Nucleus accumbens (tissue), 56 donors: Measurements from ENCODE around the gene INTS11.
"Not testable (repeated sequence)": the region's sequence is repeated elsewhere in the genome, so short reads cannot be mapped to it uniquely, and the experiment has no call there.

Experiments
- DNase-seq, 56 donors: peaks; one replicate each; lab custom pipeline; 2025; lab: John Stamatoyannopoulos, UW

Gene INTS11

DNA sequence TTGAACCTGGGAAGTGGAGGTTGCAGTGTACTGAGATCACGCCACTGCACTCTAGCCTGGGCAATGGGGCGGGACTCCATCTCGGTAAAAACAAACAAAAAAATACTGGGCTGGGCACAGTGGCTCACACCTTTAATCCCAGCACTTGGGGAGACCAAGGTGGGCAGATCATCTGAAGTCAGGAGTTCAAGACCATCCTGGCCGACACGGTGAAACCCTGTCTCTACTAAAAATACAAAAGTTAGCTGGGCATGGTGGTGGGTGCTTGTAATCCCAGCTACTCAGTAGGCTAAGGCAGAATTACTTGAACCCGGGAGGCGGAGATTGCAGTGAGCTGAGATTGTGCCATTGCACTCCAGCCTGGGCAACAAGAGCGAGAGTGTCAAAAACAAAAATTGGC lies 8.3 kb downstream of the INTS11 start:
- not testable (repeated sequence) for DNase-seq

DNA sequence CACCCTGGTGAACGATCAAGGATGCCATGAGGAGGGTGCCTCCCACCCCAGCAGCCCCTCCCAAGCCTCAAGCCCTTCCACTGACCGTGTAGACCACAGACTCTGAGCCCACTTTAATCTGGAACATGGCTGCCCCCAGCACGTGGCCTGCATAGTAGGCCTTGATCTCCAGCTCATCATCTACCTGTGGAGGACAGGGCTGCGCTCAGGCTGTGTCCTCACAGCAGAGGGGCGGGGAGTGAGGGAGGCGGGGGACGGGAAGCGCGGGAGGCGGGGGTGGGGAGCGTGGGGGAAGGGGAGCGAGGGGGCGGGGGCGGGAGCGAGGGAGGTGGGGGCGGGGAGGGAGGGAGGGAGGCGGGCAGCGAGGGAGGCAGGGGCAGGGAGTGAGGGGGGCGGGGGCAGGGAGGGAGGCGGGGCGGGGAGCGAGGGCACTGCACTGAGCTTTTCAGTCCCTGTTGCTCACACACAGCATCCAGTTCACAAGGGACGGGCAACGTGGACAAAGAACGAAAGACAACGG lies 9.0 kb downstream of the INTS11 start:
- no peak for DNase-seq

DNA sequence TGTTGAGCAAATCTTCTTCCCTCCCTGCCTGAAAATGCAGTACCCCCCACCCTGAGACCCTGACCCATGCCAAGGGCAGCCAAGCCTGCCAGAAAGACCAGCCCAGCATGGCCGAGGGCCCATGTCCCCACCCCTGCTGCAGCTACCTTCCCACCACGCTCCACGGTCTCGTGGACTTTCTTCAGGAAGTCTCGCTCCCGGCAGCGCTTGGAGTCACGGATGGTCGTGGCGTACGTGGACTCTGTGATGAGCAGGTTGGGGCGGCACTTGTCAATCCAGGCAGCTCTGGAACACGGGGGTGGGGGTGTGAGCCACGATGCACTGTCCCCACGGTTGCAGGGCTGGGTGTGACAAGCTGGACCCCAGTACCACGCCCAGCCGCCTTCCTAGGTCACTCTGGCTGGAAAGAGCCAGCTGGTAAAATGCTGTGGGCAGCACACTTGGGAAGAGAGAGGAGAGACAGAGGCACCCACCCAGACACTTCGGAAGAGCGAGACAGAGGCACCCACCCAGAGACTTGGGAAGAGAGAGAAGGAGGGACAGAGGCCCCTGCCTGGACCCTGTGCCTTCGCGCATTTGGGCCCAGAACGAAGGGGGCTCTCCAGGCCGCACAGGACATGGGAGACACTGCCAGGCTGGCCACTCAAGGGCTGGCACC lies 9.7 kb downstream of the INTS11 start:
- no peak for DNase-seq

DNA sequence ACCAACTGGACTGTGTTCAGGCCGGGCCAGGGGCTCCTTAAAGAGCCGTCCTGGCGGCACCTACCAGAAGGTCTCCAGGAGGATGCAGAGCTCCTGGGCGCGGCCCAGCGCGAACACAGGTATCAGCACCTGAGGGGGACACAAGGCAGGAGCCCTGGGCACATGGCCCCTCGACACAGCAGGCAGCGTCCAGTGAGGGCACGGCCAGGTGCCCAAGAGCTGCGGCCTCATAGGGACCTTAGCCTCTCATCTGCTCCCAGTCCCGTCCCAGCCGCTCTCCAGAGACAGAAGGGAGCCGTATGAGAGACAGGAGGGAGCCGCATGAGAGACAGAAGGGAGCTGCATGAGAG lies 10.2 kb downstream of the INTS11 start:
- DNase-seq, result no peak

DNA sequence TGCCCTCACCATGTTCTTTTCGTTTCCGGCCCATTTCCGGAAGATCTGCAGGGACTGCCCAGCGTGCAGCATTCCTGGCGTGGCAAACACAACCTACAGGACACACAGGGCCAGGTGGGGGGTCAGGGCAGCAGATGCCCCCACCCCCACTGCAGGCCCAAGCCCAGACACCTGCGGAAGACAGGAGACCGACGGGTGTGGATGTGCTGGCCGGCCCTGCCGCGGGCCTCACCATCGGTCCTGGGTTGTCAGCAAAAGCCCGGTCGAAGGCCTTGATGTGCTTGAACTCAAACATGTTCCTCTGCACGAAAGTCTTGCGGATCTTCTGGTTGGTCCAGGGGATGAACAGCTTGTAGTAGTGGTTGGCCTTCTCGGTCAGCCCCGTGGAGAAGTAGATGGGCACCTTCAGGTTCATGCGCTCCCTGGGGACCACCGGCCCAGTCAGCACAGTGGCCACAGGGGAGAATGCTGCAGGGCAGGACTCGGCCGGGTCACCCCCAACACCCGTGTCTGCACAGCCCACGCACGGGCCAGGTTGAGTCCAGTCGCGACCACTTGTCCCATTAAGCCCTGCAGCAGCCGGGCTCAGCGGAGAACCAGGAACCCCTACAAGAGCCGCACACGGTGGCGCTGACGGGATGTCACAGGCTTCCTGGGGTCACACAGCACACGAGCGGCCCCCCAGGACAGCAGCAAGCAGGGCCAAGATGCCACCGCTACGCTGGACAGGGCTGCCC lies 10.8 kb downstream of the INTS11 start:
- no peak for DNase-seq

DNA sequence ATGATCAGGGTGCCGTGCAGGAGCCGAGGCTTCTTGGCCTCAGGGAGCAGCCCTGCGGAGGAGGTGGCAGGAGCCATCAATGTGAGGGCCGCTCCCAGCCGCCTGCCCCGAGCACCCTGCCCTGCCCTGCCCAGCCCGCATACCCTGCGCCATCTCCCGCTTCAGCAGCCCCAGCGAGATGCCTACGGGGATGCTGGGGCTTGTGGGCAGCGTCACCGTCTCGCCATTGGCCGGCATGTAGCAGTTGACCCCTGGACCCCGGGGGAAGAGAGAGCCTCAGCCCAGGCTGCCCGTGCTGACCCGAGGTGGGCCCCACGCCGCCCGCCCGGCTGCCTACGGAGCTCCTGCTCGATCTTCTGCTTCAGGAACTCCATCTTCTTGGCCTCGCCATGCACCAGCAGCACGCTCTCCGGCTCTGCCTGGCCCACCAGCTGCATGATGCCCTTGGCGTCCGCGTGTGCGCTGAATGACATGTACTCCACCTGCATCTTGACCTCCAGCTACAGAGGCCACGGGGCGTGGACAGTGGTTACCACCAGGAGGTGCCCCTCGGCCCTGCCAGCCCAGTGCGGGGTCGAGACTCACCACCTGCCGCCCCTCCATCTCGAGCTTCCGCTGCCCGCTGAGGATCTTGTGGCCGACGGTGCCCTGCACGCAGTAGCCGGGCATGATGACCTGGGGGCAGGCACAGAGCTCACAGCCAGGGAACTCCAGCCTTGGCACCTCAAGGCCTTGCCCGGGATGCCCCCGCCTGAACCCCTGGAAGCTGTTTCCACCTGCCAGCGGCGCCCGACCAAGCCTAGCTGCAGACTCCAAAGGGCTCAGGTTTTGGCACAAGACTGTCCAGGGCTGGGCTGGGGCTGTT lies 11.8 kb downstream of the INTS11 start:
- no peak for DNase-seq

DNA sequence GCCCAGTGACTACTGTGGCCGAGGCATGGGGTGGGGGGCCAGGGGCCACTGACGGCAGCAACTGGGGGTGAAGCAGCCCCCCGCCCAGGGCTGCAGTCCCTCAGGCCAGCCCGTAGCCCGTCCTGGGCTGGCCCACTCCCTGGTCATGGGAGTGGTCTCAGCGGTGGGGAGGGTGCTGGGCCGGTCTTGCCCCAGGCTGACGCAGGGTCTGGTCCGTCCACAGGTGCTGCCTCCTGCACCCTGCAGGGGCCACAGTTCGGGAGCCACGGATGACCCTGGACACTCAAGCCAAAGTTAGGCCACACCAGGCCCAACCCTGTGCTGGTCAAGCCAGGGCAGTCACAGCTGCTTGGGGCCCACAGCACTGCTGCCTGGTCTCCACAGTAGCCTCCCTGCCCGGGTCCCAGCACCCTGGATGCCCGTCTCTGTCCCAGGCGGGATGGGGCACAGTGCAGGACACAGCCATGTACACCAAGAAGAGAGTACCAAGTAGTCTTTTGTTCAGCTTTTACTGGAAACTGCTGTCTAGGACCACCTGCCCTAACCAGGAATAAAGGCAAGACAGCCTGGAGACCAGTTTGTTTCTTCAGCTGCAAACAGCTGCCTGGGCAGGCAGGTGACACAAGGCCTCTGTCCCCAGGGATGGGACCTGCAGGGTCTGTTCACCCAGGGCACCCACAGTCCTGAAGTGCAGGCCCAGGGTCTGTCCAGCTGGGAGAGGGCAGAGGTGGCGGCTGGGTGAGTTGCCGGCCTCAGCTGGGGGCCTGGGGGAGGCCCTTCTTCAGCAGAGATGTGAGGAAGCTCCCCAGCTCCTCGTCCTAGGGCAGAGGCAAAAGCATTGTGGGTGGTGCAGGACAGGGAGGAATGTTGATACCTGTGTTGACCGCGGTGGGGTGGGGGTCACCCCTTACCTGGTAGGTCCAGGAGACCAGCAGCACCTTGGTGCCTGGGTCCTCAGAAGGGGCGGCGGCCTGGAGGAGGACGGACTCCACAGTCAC lies 13.1 kb downstream of the INTS11 start:
- DNase-seq, result no peak

DNA sequence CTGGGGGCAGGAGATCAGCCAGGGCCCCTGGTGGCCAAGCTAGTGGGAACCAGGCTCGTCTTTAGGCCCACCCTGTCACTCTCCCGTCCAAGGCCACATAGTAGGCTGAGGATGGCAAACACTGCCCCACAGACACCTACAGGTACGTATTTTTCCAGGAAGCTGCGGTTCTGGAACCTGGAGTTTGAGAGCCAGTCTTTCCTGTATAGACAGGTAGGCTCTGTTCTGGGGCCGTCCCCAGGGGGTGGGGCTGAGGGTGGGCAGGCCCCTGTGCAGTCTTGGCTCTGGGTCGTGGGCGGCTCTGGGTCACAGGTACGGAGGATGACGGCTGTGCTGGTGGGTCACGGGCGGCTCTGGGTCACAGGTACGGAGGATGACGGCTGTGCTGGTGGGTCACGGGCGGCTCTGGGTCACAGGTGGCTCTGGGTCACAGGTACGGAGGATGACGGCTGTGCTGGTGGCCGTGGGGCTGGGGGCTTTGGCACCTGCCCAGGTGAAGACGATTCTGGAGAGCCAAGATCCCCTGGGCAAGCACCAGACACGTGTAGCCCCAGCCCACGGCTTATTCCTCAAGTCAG lies 13.9 kb downstream of the INTS11 start:
- no peak for DNase-seq

DNA sequence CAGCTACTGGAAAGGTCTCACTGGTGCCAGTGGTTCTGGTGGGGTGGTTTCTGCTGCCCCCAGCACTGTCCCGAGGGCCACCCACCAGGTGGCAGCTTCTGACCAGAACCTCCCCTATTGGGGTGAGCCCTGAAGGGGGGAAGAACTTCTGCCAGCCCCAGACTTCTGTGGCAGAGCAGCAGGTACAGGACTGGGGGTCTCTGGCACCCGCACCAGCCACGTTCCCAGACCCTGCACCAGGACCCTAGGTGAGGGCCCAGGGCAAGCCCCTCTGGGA lies 14.4 kb downstream of the INTS11 start:
- DNase-seq, result no peak

DNA sequence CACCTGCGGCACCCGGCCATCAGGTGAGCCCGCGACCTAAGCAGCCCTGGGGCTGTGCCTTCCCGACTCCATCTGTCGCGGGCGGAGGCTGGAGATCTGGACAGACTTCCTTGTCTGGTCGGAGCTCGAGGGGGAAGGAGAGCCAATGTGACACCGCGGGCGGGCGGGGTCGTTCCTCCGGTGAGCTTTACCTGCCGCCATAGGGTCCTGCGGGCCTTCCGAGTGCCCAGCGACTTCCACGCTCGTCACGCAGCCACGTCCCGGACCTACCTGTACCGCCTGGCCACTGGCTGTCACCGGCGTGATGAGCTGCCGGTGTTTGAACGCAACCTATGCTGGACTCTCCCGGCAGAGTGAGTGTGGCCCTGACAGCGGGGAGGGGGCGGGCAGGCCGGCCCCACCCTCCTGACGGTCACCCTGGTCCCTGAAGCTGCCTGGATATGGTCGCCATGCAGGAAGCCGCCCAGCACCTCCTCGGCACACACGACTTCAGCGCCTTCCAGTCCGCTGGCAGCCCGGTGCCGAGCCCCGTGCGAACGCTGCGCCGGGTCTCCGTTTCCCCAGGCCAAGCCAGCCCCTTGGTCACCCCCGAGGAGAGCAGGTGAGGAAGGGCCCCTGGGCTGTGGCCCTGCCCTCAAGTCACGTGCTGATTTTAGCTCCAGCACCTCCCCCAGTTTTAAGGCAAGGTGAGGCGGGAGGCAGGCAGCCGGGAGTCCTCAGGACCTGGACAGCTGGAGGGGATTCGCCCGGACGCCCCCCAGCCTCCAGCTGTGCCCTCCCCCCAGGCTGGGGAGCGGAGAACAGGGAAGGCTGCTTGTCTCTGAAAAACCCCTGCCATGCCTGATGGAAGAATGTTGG lies 15.0 kb downstream of the INTS11 start:
- peak in 1 of 56 donors; percentile 11 for DNase-seq

DNA sequence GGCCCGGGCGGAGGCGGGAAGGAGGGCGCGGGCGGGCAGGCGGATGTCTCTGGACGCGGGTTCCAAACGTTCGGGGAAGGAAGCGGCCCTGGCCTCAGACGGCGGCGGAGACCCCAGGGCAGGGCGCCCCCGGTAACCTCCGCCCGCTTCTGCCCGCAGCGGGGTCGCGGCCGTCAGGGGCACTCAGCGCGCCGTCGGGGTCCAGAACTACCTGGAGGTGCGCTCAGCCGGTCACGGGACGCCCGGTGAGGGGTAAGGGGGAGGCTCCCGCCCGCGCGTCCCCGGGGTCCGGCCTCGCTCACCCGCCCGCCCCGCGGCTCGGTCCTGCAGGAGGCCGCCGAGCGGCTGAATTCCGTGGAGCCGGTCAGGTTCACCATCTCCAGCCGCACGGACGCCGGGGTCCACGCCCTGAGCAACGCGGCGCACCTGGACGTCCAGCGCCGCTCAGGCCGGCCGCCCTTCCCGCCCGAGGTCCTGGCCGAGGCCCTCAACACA lies 15.7 kb downstream of the INTS11 start:
- peak in 1 of 56 donors; percentile 54 for DNase-seq

DNA sequence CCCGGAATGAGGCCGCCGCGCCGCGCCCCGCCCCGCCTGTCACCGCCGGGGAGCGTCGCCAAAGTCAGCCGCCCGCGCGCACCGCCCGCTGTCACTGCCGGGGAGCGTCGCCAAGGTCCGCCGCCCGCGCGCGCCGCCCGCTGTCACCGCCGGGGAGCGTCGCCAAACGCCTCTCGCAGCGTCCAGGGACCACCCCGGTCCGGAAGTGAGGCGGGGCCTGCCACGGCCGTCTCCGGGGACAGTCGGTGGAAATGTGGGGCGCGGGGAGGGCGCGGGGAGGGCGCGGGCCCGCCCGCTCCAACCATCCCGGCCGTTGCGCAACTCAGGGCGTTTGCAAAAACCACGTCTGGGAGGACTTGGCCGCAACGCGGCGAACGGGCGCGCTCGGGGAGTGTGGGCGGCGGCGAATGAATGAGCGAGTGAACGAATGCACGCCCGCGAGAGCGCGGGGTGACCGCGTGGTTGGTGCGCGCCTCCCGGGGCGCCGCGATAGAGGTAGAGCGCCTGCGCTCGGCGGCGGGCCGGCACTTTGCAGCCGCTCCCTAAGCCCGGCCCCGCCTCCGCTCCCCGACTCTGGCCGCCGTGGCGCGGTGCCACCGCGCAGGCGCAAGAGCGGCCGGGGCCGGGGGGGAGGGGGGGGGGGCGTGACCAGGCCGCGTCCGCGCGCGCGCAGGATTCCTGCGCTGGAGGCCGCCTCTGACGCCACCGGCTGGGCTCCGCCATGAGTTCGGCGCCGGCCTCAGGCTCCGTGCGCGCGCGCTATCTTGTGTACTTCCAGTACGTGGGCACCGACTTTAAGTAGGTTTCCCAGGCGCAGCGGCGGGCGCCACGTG lies 16.3 kb downstream of the INTS11 start, which contains the start of the genes ACAP3 and PUSL1:
Gene ACAP3 (minus strand): TSS at position 8 of the 833 bp plus-strand sequence. CDS start 115 bp downstream, outside the sequence.
Gene PUSL1 (plus strand): TSS at position 675 of the 833 bp plus-strand sequence. CDS start 47 bp downstream, at position 722.
- DNase-seq, result peak; percentile 30 to 97 (median 91)

DNA sequence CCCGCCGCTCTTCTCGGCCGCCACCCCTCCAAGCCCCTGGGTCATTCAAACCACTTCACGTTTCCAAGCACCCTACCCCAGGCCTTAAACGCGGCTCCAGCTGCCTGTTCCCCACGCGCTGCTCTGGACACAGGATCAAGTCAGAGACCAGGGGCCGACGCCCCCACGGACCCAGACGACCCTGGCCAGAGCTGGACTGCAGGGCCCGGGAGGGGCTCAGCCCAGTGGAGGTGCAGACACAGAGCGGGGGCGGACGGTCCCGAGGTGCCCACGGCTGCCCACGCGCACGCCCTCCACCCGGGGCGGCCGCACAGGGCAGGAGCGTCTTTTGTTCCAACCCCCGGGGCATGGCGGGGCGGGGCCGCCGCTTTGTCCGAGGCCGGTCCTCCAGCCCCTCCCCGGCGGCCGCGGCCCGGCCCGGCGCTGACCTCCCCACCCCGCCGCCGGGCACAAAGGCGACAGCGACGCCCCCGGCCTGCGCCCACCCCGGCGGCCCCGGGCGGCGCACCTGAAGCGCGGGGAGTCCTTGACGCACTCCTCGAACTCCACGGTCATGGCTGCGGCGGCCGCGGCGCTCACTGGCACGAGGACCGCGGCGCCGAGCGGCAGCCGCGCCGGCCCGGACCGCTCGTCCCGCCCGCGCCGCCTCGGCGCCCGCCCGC lies 17.1 kb downstream of the INTS11 start:
- peak in 12 of 56 donors; percentile 33 to 70 (median 54) for DNase-seq

DNA sequence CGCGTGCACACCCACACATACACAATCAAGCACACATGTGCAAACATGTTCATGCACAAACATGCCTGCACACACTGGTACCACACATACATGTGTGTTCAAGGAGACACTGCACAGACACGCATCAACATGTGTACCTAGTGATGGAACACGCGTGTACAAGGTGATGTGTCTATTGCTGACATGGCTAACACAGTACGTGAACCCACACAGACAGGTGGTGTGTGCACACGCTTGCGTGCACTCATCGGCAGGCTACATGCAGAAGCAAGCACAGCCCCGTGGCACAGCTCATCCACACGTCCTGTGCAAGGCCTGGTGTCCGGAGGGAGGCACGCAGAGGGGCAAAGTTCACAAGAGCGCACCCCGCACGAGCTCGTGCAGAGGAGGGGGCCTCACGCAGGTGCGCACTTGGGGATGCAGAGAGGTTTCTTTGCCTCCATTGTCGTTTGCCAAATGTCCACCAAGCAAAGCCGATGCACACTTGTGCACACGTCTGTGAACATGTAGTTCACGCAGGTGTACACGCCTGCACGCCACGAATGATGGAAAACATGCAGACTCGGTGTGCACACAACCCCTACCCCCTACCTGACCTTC lies 17.7 kb downstream of the INTS11 start:
- DNase-seq, result peak in 16 of 56 donors; percentile 13 to 63 (median 40)

DNA sequence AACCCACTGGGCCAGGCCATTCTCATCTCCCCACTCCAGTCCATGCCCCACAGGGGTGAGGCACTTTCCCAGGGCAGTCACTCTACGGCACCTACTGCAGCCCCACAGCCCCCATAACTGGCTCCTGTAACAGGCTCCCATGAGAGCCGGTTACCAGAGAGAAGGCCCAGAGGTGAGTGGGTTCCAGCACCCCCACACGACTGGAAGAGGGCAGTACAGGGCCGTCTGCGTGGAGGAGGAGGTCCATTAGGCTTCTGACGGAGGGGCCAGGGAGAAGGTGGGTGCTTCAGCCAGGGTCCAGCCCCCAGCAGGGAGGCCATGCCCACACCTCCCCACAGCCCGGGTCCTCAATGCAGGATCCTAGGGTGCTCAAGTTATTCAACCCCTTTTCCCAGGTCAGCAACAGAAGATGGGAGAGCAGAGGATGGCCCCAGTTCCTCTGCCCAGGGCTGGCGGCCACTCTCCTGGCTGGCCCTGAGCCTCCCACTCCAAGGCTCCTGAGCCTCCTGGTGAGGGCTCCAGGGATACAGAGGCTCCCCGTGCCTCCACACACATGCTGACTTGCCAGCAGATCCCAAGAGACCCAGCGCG lies 18.3 kb downstream of the INTS11 start:
- DNase-seq, result no peak
